Neural progenitor cell (in vitro differentiated cells): Measurements from ENCODE around the gene FTCD.

Source experiments
- CTCF ChIP-seq: fragments of 200-600 bp; sonication (generic); IDR thresholded peaks from 2 replicates; pipeline ENCODE4 v1.5.1; 2017; ENCODE audit warnings: antibody characterized with exemption, mild to moderate bottlenecking
- EZH2phosphoT487 ChIP-seq: fragments of 200-600 bp; sonication (generic); IDR thresholded peaks from 2 replicates; pipeline ENCODE4 v1.6.1; 2017; ENCODE audit warnings: antibody characterized with exemption

DNA sequence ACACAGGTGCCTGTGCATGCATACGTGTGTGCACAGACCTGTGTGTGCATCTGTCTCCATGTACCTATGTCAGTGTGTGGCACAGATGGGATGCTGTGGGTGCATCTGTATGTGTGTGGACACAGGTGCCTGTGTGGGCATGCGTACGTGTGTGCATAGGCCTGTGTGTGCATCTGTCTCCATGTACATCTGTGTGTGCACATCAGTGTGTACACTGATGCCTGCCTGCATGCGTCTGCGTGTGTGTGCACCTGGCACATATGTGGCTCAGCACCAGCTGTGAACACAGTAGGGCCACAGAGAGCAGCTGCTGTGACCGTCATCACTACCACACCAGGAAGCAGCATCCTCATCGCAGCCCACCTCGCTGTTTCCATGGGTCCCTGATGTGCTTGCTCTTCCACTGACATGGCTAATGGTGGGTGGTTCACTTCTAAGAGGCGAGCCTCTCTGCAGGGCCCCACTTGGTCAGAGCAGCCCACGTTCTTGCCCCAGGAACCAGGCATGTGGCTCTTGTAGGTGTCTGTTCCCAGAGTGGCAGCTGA lies 38.5 kb upstream of the FTCD start:
- no peak for TF ChIP-seq CTCF
- no peak for TF ChIP-seq EZH2phosphoT487
